CD4-positive, alpha-beta T cell treated with Interleukin-12 subunit alpha and Interleukin-12 subunit beta, for 1 hour (primary cell): ENCODE results near the gene RASSF3.
"Not testable (repeated sequence)": the region's sequence is repeated elsewhere in the genome, so short reads cannot be mapped to it uniquely, and the experiment has no call there.

Source experiments
- DNase-seq: peaks from one replicate; pipeline ENCODE4 v3.0.0-alpha.2; 2020

The RASSF3 gene

GRCh38 chr12:64598831-64599230 is 11.5 kb upstream of the RASSF3 start:
- DNase-seq: no peak

- no peak for DNase-seq
These were observed 10.1 kb upstream of the RASSF3 start for GRCh38 chr12:64600164-64600561.

- DNase-seq: no peak
These were observed 7.0 kb upstream of the RASSF3 start for GRCh38 chr12:64603183-64603841.

- DNase-seq: peak; percentile 63
These were observed 1.3 kb upstream of the RASSF3 start for GRCh38 chr12:64608901-64609535.

GRCh38 chr12:64609536-64610078 is 688 bp upstream of the RASSF3 start:
- DNase-seq: peak; percentile 32

GRCh38 chr12:64610660-64611340 is 505 bp downstream of the RASSF3 start:
- peak; percentile 70 for DNase-seq

GRCh38 chr12:64611341-64612284 is 1.3 kb downstream of the RASSF3 start:
- peak; percentile 38 for DNase-seq

GRCh38 chr12:64612843-64613242 is 2.5 kb downstream of the RASSF3 start:
- DNase-seq: no peak

GRCh38 chr12:64613775-64614398 is 3.6 kb downstream of the RASSF3 start:
- not testable (repeated sequence) for DNase-seq

GRCh38 chr12:64616201-64616600 is 5.9 kb downstream of the RASSF3 start:
- no peak for DNase-seq

- no peak for DNase-seq
These were observed 8.8 kb downstream of the RASSF3 start for GRCh38 chr12:64618953-64619590.

GRCh38 chr12:64621257-64621942 is 11.1 kb downstream of the RASSF3 start:
- DNase-seq: no peak

GRCh38 chr12:64624035-64624434 is 13.7 kb downstream of the RASSF3 start:
- DNase-seq: no peak

- DNase-seq: peak; percentile 35
These were observed 15.2 kb downstream of the RASSF3 start for GRCh38 chr12:64625243-64626077.

- not testable (repeated sequence) for DNase-seq
These were observed 16.3 kb downstream of the RASSF3 start for GRCh38 chr12:64626588-64626987.

GRCh38 chr12:64627771-64628170 is 17.5 kb downstream of the RASSF3 start:
- no peak for DNase-seq

- DNase-seq: no peak
These were observed 20.9 kb downstream of the RASSF3 start for GRCh38 chr12:64631197-64631596.

- DNase-seq: no peak
These were observed 23.0 kb downstream of the RASSF3 start for GRCh38 chr12:64633011-64633939.

- DNase-seq: peak; percentile 31
These were observed 23.6 kb downstream of the RASSF3 start for GRCh38 chr12:64633940-64634337.
